Measurements from ENCODE around the gene ANKRD22. TPM values are rescaled to one million over a fixed set of nuclear protein-coding genes. Genes with fewer than 3 reads are reported as not detected.

The ANKRD22 gene
- total RNA-seq, 2 experiments from 2014 or later: not detected

GRCh38 chr10:88804083-88804812, 47.4 kb downstream of the ANKRD22 start:
- no peaks in the 10 kb centered on the region for H3K27me3 Mint-ChIP-seq
- no peaks in the 10 kb centered on the region for H3K36me3 Mint-ChIP-seq
- peaks cover 9% of the 10 kb centered on the region for H3K4me1 Mint-ChIP-seq
- H3K9me3 Mint-ChIP-seq: no peaks in the 10 kb centered on the region
- H3K27ac Mint-ChIP-seq: no peak overlapping the region
- no peak overlapping the region for H3K4me3 Mint-ChIP-seq
- no peak for DNase-seq

- H3K27ac Mint-ChIP-seq: no peak overlapping the region
- H3K9me3 Mint-ChIP-seq: no peaks in the 10 kb centered on the region
- no peaks in the 10 kb centered on the region for H3K36me3 Mint-ChIP-seq
- DNase-seq: no peak
- no peak overlapping the region for H3K4me3 Mint-ChIP-seq
- peaks cover 9% of the 10 kb centered on the region for H3K4me1 Mint-ChIP-seq
- H3K27me3 Mint-ChIP-seq: no peaks in the 10 kb centered on the region
Observed at GRCh38 chr10:88803641-88804040, 48.0 kb downstream of the ANKRD22 start.

GRCh38 chr10:88802523-88803285, 48.9 kb downstream of the ANKRD22 start, which contains the start of gene LIPM:
Gene LIPM, plus strand, starts transcription at chr10:88802730. Its CDS starts 167 bp downstream, at chr10:88802897.
- Mint-ChIP-seq H3K9me3 (no peaks in the 10 kb centered on the region), H3K36me3 (no peaks in the 10 kb centered on the region), H3K4me1 (peaks cover 9% of the 10 kb centered on the region), H3K27me3 (peaks cover 5% of the 10 kb centered on the region), H3K4me3 (no peak within 1 kb of the TSS), H3K27ac (no peak within 1 kb of the TSS)
- DNase-seq: no peak

DNA sequence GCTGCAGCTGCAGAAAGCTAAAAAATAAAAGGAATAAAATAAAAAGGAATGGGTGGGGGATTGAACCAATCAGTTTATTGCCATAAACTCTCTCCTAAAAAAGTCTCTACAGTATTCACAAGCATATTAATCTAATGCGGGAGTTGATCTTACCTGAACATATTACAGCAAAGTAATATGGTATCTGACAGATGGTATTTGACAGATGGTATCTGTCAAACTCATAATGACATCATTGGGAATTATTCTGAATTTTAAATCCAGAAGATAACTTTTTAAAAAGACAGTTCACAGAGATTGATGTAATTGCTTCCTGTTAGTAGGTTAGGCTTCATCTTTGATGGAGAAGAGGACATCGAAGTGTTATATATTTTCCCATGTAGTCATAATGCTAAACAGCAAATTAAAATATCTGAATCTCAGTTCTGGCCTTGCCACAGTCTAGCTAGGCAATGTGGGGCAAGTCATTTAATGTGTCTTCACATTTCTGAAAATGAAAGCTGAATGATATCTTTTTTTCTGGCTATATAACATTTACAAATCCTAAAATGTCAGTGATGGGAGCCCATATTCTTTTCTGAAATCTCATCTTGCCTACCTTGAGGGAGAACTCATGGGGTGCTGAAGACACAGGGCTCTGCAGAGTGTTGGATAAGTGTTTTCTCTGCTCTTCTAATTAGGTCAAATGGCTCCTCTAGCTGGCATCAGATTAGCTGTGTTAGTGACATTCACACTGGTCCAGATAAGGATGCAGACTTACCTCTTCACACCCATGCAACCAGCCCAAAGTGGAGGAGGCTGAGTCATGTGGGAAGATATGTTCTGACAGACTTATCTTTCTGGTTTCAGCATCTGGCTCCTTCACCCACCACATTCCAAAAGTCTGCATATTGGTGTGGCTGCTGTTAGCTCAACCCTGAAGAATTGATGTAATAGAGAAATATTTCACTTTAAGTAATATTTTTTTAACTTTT, 51.2 kb downstream of the ANKRD22 start:
- H3K27ac Mint-ChIP-seq: no peak overlapping the region
- no peaks in the 10 kb centered on the region for H3K9me3 Mint-ChIP-seq
- peaks cover 9% of the 10 kb centered on the region for H3K4me1 Mint-ChIP-seq
- peaks cover 8% of the 10 kb centered on the region for H3K27me3 Mint-ChIP-seq
- no peaks in the 10 kb centered on the region for H3K36me3 Mint-ChIP-seq
- DNase-seq: peak; percentile 13
- no peak overlapping the region for H3K4me3 Mint-ChIP-seq

DNA sequence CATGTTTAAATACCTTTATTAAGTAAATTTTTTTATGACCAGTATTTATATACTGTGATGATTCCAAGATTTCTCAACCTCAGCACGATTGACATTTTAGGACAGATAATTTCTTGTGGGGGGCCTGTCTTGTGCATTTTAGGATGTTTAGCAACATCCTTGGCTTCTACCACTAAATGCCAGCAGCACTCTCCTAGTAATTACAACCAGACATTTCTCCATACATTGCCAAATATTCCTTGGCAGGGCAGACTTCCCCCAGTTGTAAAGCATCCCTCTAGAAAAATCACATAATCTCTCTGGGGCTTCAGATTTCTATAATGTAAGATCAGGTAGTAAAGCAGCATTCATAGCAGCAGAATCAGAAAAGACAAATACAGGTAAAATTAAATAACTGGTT, 56.9 kb downstream of the ANKRD22 start:
- H3K9me3 Mint-ChIP-seq: no peaks in the 10 kb centered on the region
- no peak overlapping the region for H3K4me3 Mint-ChIP-seq
- H3K27ac Mint-ChIP-seq: no peak overlapping the region
- H3K27me3 Mint-ChIP-seq: peaks cover 8% of the 10 kb centered on the region
- peaks cover 26% of the 10 kb centered on the region for H3K4me1 Mint-ChIP-seq
- H3K36me3 Mint-ChIP-seq: peaks cover 2% of the 10 kb centered on the region
- DNase-seq: no peak

- Mint-ChIP-seq H3K4me1 (peaks cover 26% of the 10 kb centered on the region), H3K27me3 (peaks cover 8% of the 10 kb centered on the region), H3K27ac (peak overlapping the region; percentile 60), H3K9me3 (no peaks in the 10 kb centered on the region), H3K36me3 (peaks cover 2% of the 10 kb centered on the region), H3K4me3 (no peak overlapping the region)
- no peak for DNase-seq
Observed at GRCh38 chr10:88793712-88794299, 57.8 kb downstream of the ANKRD22 start.

DNA sequence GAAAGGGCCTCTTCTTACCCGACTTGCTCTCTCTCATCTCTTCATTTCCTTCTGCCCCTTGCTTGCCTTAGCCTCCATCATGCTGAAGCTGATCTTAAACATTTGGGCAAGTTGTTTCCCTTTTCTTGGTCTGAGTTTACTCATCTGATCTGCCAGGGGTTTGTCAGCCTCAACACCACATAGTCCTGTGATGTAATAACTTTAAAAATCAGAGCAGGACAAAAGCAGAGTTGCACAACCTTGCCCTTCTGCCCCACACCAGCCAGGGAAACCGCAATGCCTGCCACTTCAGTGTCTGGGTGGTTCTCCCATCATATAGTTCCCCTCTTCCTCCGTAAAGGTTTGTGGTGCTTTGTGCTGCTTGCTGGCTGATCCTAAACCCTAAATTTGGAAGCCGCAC, 59.0 kb downstream of the ANKRD22 start:
- Mint-ChIP-seq H3K4me3 (no peak overlapping the region), H3K4me1 (peaks cover 26% of the 10 kb centered on the region), H3K9me3 (no peaks in the 10 kb centered on the region), H3K27me3 (peaks cover 3% of the 10 kb centered on the region), H3K27ac (no peak overlapping the region), H3K36me3 (peaks cover 2% of the 10 kb centered on the region)
- no peak for DNase-seq

GRCh38 chr10:88791924-88792323, 59.7 kb downstream of the ANKRD22 start:
- Mint-ChIP-seq H3K4me3 (no peak overlapping the region), H3K4me1 (peaks cover 26% of the 10 kb centered on the region), H3K27me3 (peaks cover 3% of the 10 kb centered on the region), H3K27ac (no peak overlapping the region), H3K36me3 (peaks cover 2% of the 10 kb centered on the region), H3K9me3 (no peaks in the 10 kb centered on the region)
- DNase-seq: peak; percentile 14

- H3K9me3 Mint-ChIP-seq: no peaks in the 10 kb centered on the region
- DNase-seq: no peak
- no peak overlapping the region for H3K27ac Mint-ChIP-seq
- H3K4me1 Mint-ChIP-seq: peaks cover 25% of the 10 kb centered on the region
- peaks cover 2% of the 10 kb centered on the region for H3K36me3 Mint-ChIP-seq
- no peaks in the 10 kb centered on the region for H3K27me3 Mint-ChIP-seq
- no peak overlapping the region for H3K4me3 Mint-ChIP-seq
Observed at GRCh38 chr10:88788924-88789323, 62.7 kb downstream of the ANKRD22 start.

- Mint-ChIP-seq H3K27ac (no peak overlapping the region), H3K4me1 (peaks cover 14% of the 10 kb centered on the region), H3K27me3 (no peaks in the 10 kb centered on the region), H3K4me3 (no peak overlapping the region), H3K36me3 (no peaks in the 10 kb centered on the region), H3K9me3 (no peaks in the 10 kb centered on the region)
- DNase-seq: no peak
Observed at GRCh38 chr10:88787463-88787862, 64.2 kb downstream of the ANKRD22 start.

DNA sequence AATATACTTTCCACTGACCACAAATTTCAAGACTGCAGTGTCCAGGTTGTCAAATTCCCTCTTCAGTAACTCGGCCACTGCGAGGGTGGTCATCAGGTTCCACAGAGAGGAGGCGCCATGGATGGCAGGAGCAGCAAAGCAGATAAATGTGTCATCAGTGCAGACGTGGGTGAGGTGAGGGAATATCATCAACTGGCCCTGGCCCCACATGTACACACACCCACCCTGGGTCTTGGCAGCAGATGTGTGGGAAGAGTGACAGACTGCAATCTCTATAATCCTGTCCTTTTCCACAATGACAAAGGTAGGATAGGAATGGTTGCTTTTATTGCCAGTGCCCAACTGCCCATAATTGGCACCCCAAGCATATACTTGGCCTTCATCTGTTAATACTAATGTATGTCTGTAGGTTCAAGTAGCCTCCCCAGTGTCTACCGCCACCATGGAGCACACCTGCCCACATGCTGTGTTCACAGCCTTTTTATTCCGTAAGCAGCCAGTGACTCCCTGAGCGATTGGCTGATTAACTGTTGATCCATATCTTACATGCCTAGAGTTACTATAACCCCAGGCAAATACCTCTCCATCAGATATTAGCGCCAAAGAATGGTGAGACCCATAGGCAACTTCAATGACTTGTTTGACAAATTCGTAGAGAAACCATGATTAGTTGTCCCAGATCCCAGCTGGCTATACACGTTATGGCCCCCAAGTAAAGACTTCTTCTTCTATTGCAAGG, 65.4 kb downstream of the ANKRD22 start:
- no peaks in the 10 kb centered on the region for H3K27me3 Mint-ChIP-seq
- H3K4me3 Mint-ChIP-seq: no peak overlapping the region
- no peak for DNase-seq
- H3K36me3 Mint-ChIP-seq: no peaks in the 10 kb centered on the region
- peaks cover 7% of the 10 kb centered on the region for H3K4me1 Mint-ChIP-seq
- H3K9me3 Mint-ChIP-seq: no peaks in the 10 kb centered on the region
- H3K27ac Mint-ChIP-seq: no peak overlapping the region

- DNase-seq: no peak
- no peaks in the 10 kb centered on the region for H3K9me3 Mint-ChIP-seq
- no peak overlapping the region for H3K27ac Mint-ChIP-seq
- peaks cover 10% of the 10 kb centered on the region for H3K4me1 Mint-ChIP-seq
- H3K4me3 Mint-ChIP-seq: no peak overlapping the region
- H3K36me3 Mint-ChIP-seq: no peaks in the 10 kb centered on the region
- H3K27me3 Mint-ChIP-seq: no peaks in the 10 kb centered on the region
Observed at GRCh38 chr10:88783724-88784123, 67.9 kb downstream of the ANKRD22 start.

DNA sequence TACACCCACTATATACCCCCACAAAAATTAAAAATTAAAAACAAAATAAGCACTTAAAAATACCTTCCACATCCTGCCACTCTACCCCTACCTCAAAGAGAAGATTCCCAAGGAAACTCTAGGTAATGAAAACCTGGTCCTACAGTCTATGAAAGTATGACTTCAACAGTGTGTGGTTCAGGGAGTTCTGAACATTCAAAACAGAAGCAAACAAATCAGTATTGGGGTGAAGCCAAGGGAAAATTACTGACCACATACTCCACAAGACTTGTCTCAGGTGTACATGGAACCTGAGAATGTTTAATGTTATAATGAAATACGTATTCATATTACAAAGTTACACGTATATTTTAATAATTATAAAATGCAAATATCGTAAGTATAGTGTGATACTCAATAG, 69.4 kb downstream of the ANKRD22 start:
- no peaks in the 10 kb centered on the region for H3K27me3 Mint-ChIP-seq
- peaks cover 10% of the 10 kb centered on the region for H3K4me1 Mint-ChIP-seq
- H3K36me3 Mint-ChIP-seq: no peaks in the 10 kb centered on the region
- no peak overlapping the region for H3K4me3 Mint-ChIP-seq
- no peak overlapping the region for H3K27ac Mint-ChIP-seq
- no peaks in the 10 kb centered on the region for H3K9me3 Mint-ChIP-seq
- DNase-seq: no peak

DNA sequence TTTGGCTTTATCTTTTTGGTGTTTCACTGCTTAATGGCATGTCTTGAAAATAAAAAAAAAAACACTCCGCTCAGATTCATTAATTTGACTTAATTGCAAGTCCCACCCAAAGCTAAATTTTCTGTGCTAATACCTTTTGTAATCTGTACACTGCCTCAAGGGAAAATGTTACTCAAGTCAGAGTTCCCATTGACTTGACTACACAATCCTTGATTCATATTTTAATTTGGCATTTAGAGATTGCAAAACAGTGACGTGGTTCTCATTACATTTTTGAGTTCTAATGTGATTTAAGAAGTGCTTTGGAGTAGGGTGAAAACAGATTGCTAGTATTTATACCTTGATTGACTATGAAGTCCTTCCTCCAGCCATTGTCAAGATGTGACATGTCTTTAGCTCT, 70.4 kb downstream of the ANKRD22 start:
- no peak overlapping the region for H3K4me3 Mint-ChIP-seq
- H3K9me3 Mint-ChIP-seq: no peaks in the 10 kb centered on the region
- H3K27ac Mint-ChIP-seq: no peak overlapping the region
- no peak for DNase-seq
- H3K36me3 Mint-ChIP-seq: no peaks in the 10 kb centered on the region
- peaks cover 10% of the 10 kb centered on the region for H3K4me1 Mint-ChIP-seq
- H3K27me3 Mint-ChIP-seq: no peaks in the 10 kb centered on the region
